Measurements from ENCODE around the gene RAB26.

RAB26 gene

GRCh38 chr16:2180962-2181923 lies 32.8 kb downstream of the RAB26 start:
- TF ChIP-seq EZH2 (IDR thresholded peaks at IDR 0.05; ENCODE audit: borderline replicate concordance, low read length) (no peak), CTCF (IDR thresholded peaks at IDR 0.05; ENCODE audit: low read length) (no peak)
- Histone ChIP-seq H3K9ac (ENCODE audit: low read length) (no peak overlapping the region), H3K9me3 (ENCODE audit: low read length) (no peaks in the 10 kb centered on the region), H3K4me3 (ENCODE audit: low read depth, low read length, poor library complexity, severe bottlenecking) (no peak overlapping the region), H3K36me3 (ENCODE audit: insufficient read depth, low read length) (peaks cover 12% of the 10 kb centered on the region), H2AFZ (ENCODE audit: low read length) (no peak overlapping the region), H3F3A (ENCODE audit: insufficient read depth, low read length) (no peaks in the 10 kb centered on the region), H3K79me2 (ENCODE audit: insufficient read depth, low read length) (no peaks in the 10 kb centered on the region), H3K4me1 (ENCODE audit: insufficient read depth, low read length, severe bottlenecking) (no peaks in the 10 kb centered on the region), H3K27ac (ENCODE audit: low read depth, low read length, poor library complexity, severe bottlenecking) (no peak overlapping the region), H3K27me3 (ENCODE audit: insufficient read depth, low read length) (peaks cover 1% of the 10 kb centered on the region; the same call in 1 of the 2 replicates), H3K9me2 (ENCODE audit: low read depth, low read length) (no peaks in the 10 kb centered on the region), H4K20me1 (ENCODE audit: insufficient read depth, low read length) (no peaks in the 10 kb centered on the region), H3K4me2 (ENCODE audit: low read length) (no peak overlapping the region)

DNA sequence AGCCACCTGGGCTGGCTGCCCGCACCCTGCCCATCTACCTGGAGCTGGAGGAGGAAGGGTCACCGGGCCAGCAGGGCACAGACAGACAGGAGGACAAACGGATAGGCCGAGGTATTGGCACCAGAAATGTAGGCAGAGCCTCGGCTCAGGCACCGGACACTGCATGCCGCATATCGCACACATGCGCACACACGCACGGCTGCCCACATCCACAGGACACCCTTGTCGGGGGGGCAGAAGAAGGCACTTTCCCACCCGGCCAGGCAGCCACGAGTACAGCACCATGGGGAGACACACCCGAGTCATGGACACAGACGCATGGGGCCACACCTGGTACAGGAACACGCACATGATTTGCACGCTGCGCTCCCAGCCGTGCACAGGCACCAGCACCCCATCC lies 33.5 kb downstream of the RAB26 start:
- TF ChIP-seq EZH2 (IDR thresholded peaks at IDR 0.05; ENCODE audit: borderline replicate concordance, low read length) (no peak), CTCF (IDR thresholded peaks at IDR 0.05; ENCODE audit: low read length) (no peak)
- no peak overlapping the region for H3K4me2 ChIP-seq (ENCODE audit: low read length)
- H3K79me2 ChIP-seq (ENCODE audit: insufficient read depth, low read length), result no peaks in the 10 kb centered on the region
- no peak overlapping the region for H3K9ac ChIP-seq (ENCODE audit: low read length)
- H4K20me1 ChIP-seq (ENCODE audit: insufficient read depth, low read length), result no peaks in the 10 kb centered on the region
- H3K9me2 ChIP-seq (ENCODE audit: low read depth, low read length), result no peaks in the 10 kb centered on the region
- H3K27me3 ChIP-seq (ENCODE audit: insufficient read depth, low read length), result peaks cover 8% of the 10 kb centered on the region; the same call in 1 of the 2 replicates
- H3K27ac ChIP-seq (ENCODE audit: low read depth, low read length, poor library complexity, severe bottlenecking), result no peak overlapping the region
- H3K9me3 ChIP-seq (ENCODE audit: low read length), result no peaks in the 10 kb centered on the region
- no peak overlapping the region for H3K4me3 ChIP-seq (ENCODE audit: low read depth, low read length, poor library complexity, severe bottlenecking)
- H3K4me1 ChIP-seq (ENCODE audit: insufficient read depth, low read length, severe bottlenecking), result no peaks in the 10 kb centered on the region
- no peaks in the 10 kb centered on the region for H3F3A ChIP-seq (ENCODE audit: insufficient read depth, low read length)
- H2AFZ ChIP-seq (ENCODE audit: low read length), result no peak overlapping the region
- H3K36me3 ChIP-seq (ENCODE audit: insufficient read depth, low read length), result peaks cover 8% of the 10 kb centered on the region; the same call in 1 of the 2 replicates

DNA sequence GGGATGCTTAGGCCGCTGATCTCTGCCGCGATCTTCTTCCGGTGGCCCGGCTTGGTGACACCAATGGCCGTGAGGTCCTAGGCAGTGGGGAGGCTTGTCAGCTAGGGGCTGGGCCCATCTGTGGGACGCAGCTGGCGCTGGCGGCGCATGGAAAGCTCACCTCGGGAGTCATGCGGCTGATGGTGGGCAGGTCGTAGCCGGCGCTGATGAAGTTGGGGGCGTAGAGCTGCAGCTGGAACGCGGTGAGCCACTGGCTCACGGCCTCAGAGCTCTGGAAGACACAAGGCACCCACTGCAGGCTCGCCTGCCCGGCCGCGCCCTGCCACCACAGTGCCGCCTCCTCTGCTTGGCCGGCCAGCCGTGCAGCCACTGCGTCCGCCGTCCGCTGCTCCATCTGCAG lies 35.2 kb downstream of the RAB26 start:
- Histone ChIP-seq H3F3A (ENCODE audit: insufficient read depth, low read length) (no peaks in the 10 kb centered on the region), H2AFZ (ENCODE audit: low read length) (no peak overlapping the region), H3K36me3 (ENCODE audit: insufficient read depth, low read length) (no peaks in the 10 kb centered on the region), H3K4me3 (ENCODE audit: low read depth, low read length, poor library complexity, severe bottlenecking) (no peak overlapping the region), H3K9me3 (ENCODE audit: low read length) (no peaks in the 10 kb centered on the region), H4K20me1 (ENCODE audit: insufficient read depth, low read length) (no peaks in the 10 kb centered on the region), H3K27me3 (ENCODE audit: insufficient read depth, low read length) (peaks cover 15% of the 10 kb centered on the region; the same call in 1 of the 2 replicates), H3K27ac (ENCODE audit: low read depth, low read length, poor library complexity, severe bottlenecking) (no peak overlapping the region), H3K9ac (ENCODE audit: low read length) (no peak overlapping the region), H3K4me1 (ENCODE audit: insufficient read depth, low read length, severe bottlenecking) (no peaks in the 10 kb centered on the region), H3K9me2 (ENCODE audit: low read depth, low read length) (no peaks in the 10 kb centered on the region), H3K4me2 (ENCODE audit: low read length) (no peak overlapping the region), H3K79me2 (ENCODE audit: insufficient read depth, low read length) (no peaks in the 10 kb centered on the region)
- TF ChIP-seq EZH2 (IDR thresholded peaks at IDR 0.05; ENCODE audit: borderline replicate concordance, low read length), result no peak
- no peak for TF ChIP-seq CTCF (IDR thresholded peaks at IDR 0.05; ENCODE audit: low read length)

Data from OCI-LY1 (cell line).